Endothelial cell of umbilical vein (primary cell): Measurements from ENCODE around the gene MATN1. TPM values are rescaled to one million over a fixed set of nuclear protein-coding genes. Genes with fewer than 3 reads are reported as not detected.

Source experiments
- BruUV-seq: library from RNA; stranded (reverse); fragments of 400-500 nt; replicated peaks from 2 replicates; lab custom pipeline; 2021; lab: Mats Ljungman, UMichigan
- CTCF ChIA-PET: fragments of 300-600, 350-600 bp; sonication (Branson Sonifier 250); formaldehyde crosslinking; loops from one replicate; lab custom pipeline; 2021; ENCODE audit warnings: antibody characterized with exemption, inconsistent platforms; lab: Charles Lee
- POLR2A ChIA-PET: fragments of 300-600, 350-600 bp; sonication (Branson Sonifier 250); formaldehyde crosslinking; loops from one replicate; lab custom pipeline; 2021; ENCODE audit warnings: antibody characterized with exemption, inconsistent platforms; lab: Charles Lee
- DNase-seq: peaks from one replicate; pipeline ENCODE4 v3.0.0-alpha.2; 2011; ENCODE audit warnings: low read depth, low spot score
- FAIRE-seq: peaks from 2 replicates; lab custom pipeline; 2011; peaks lifted over from hg19 to GRCh38; lab: Jason Lieb, UNC
- H2AFZ ChIP-seq: 2 replicates; pipeline ENCODE4 v1.6.0; 2012; ENCODE audit warnings: low read depth, low read length, control low read depth, inconsistent platforms
- H3K27ac ChIP-seq: 2 replicates; pipeline ENCODE4 v1.5.1; 2011; ENCODE audit warnings: low read depth, mild to moderate bottlenecking, control low read depth, low read length, moderate library complexity; ENCODE audit not compliant: insufficient read depth
- H3K27me3 ChIP-seq, 2 experiments: 2 replicates each; pipeline versions ENCODE4 v1.6.0 to v1.6.1; 2011; ENCODE audit warnings: low read length in 2 of 2, mixed read lengths in 1 of 2; ENCODE audit not compliant: control insufficient read depth in 2 of 2, insufficient read depth in 2 of 2
- H3K36me3 ChIP-seq, 2 experiments: 2 replicates in 1 of 2; 3 replicates in 1 of 2; pipeline ENCODE4 v1.5.1; 2011; ENCODE audit warnings: low read length in 2 of 2, mild to moderate bottlenecking in 1 of 2, moderate library complexity in 1 of 2; ENCODE audit not compliant: control insufficient read depth in 2 of 2, insufficient read depth in 2 of 2; ENCODE audit errors: extremely low read depth in 1 of 2
- H3K4me1 ChIP-seq: 3 replicates; pipeline ENCODE4 v1.5.1; 2011; ENCODE audit warnings: mild to moderate bottlenecking, low read length; ENCODE audit not compliant: control insufficient read depth, insufficient read depth; ENCODE audit errors: extremely low read depth
- H3K4me2 ChIP-seq: 2 replicates; pipeline ENCODE4 v1.6.1; 2011; ENCODE audit warnings: low read length, control low read depth, mixed read lengths; ENCODE audit not compliant: insufficient read depth
- H3K4me3 ChIP-seq, 3 experiments: fragments of 200-600 bp in 1 of 3; sonication (generic), shearing (Covaris generic) in 1 of 3; replicated peaks in 1 of 3; 2 replicates each; pipeline ENCODE4 v1.5.1; 2011 to 2016; ENCODE audit warnings: control low read depth in 3 of 3, low read length in 3 of 3, mild to moderate bottlenecking in 2 of 3, inconsistent platforms in 1 of 3, low read depth in 1 of 3, moderate library complexity in 1 of 3; ENCODE audit not compliant: insufficient read depth in 1 of 3
- H3K79me2 ChIP-seq: 2 replicates; pipeline ENCODE4 v1.6.0; 2012; ENCODE audit warnings: low read length, inconsistent platforms; ENCODE audit not compliant: control insufficient read depth, insufficient read depth
- H3K9ac ChIP-seq: replicated peaks from 2 replicates; pipeline ENCODE3; 2011; ENCODE audit warnings: low read length, control low read depth; ENCODE audit not compliant: insufficient read depth; ENCODE audit errors: extremely low read depth
- H3K9me1 ChIP-seq: replicated peaks from 3 replicates; pipeline ENCODE4 v1.6.0; 2011; ENCODE audit warnings: mild to moderate bottlenecking, low read length; ENCODE audit not compliant: control insufficient read depth, insufficient read depth; ENCODE audit errors: extremely low read depth
- H3K9me3 ChIP-seq: replicated peaks from 2 replicates; pipeline ENCODE4 v1.5.1; 2012; ENCODE audit warnings: low read length, inconsistent platforms; ENCODE audit not compliant: control insufficient read depth, insufficient read depth
- H4K20me1 ChIP-seq: replicated peaks from 2 replicates; pipeline ENCODE3; 2011; ENCODE audit warnings: mild to moderate bottlenecking, low read length; ENCODE audit not compliant: control insufficient read depth, insufficient read depth; ENCODE audit errors: extremely low read depth
- EZH2 ChIP-seq: IDR thresholded peaks from 2 replicates; pipeline ENCODE4 v1.6.1; 2012; ENCODE audit warnings: borderline replicate concordance, low read depth, mild to moderate bottlenecking, moderate library complexity, low read length, inconsistent platforms; ENCODE audit not compliant: severe bottlenecking
- FOS ChIP-seq: IDR thresholded peaks from 2 replicates; pipeline ENCODE4 v1.6.1; 2011; ENCODE audit warnings: mild to moderate bottlenecking, low read length, moderate library complexity, borderline replicate concordance; ENCODE audit not compliant: insufficient read depth
- GATA2 ChIP-seq: IDR thresholded peaks from 2 replicates; pipeline ENCODE4 v1.7.0; 2011; ENCODE audit warnings: low read depth, mild to moderate bottlenecking, moderate library complexity, mixed read lengths, low read length; ENCODE audit not compliant: insufficient read length, insufficient read depth
- JUN ChIP-seq: IDR thresholded peaks from 2 replicates; pipeline ENCODE4 v1.6.1; 2011; ENCODE audit warnings: borderline replicate concordance, low read depth; ENCODE audit not compliant: insufficient read length, insufficient read depth
- MAX ChIP-seq: IDR thresholded peaks from 2 replicates; pipeline ENCODE4 v1.6.1; 2011; ENCODE audit not compliant: insufficient read depth, insufficient read length
- MYC ChIP-seq: IDR thresholded peaks from one replicate; pipeline ENCODE4 v1.6.1; 2011; ENCODE audit warnings: mild to moderate bottlenecking, low read depth, low read length
- POLR2A ChIP-seq: IDR thresholded peaks from 2 replicates; pipeline ENCODE4 v1.6.1; 2012; ENCODE audit warnings: low read depth, mild to moderate bottlenecking, control low read depth, low read length
- POLR2AphosphoS5 ChIP-seq: IDR thresholded peaks from 2 replicates; pipeline ENCODE4 v1.6.1; 2012; ENCODE audit warnings: low read depth, mild to moderate bottlenecking, control low read depth, low read length, moderate library complexity; ENCODE audit not compliant: insufficient read depth
- dilution Hi-C: fragments of 300-500 bp; cut with MboI; formaldehyde crosslinking; loops from one replicate; pipeline ENCODE4 v1.15.0; 2019; ENCODE audit warnings: low sequenced_read_pairs; ENCODE audit not compliant: extremely low pct_ligation_motif_present
- intact Hi-C: fragments of 100-400 bp; cut with micrococcal nuclease; formaldehyde crosslinking; loops from one replicate; pipeline ENCODE4 v1.10.0; 2022
- polyA plus RNA-seq, 4 experiments: library from polyadenylated mRNA; depleted of rRNA in 3 of 4; stranded (reverse) in 3 of 4; unstranded in 1 of 4; fragments of >200 nt; gene quantifications; 2 replicates each; pipeline versions ENCODE4 v1.2.1 to v1.2.3, GENCODE V29; 2011 to 2012; ENCODE audit warnings: missing spikeins in 1 of 4
- total RNA-seq: library from RNA; stranded (reverse); gene quantifications from 2 replicates; pipeline ENCODE4 v1.2.3, GENCODE V29; 2021
- TF ChIP-seq, protein P1 (sequence below), 2 donors: IDR thresholded peaks; 1 replicate in 1 of 2; 2 replicates in 1 of 2; pipeline ENCODE4 v1.5.1; 2011; ENCODE audit warnings: low read length in 2 of 2, mild to moderate bottlenecking in 2 of 2, moderate library complexity in 2 of 2, control low read depth in 1 of 2, inconsistent platforms in 1 of 2, low read depth in 1 of 2; ENCODE audit not compliant: insufficient read depth in 1 of 2; ENCODE audit errors: extremely low read depth in 1 of 2

MATN1 gene
- total and polyA plus RNA-seq, 2 donors (not counting 3 experiments of a cell fraction or from before 2014, with no cell fraction given), result 0.29 to 0.36 TPM

DNA sequence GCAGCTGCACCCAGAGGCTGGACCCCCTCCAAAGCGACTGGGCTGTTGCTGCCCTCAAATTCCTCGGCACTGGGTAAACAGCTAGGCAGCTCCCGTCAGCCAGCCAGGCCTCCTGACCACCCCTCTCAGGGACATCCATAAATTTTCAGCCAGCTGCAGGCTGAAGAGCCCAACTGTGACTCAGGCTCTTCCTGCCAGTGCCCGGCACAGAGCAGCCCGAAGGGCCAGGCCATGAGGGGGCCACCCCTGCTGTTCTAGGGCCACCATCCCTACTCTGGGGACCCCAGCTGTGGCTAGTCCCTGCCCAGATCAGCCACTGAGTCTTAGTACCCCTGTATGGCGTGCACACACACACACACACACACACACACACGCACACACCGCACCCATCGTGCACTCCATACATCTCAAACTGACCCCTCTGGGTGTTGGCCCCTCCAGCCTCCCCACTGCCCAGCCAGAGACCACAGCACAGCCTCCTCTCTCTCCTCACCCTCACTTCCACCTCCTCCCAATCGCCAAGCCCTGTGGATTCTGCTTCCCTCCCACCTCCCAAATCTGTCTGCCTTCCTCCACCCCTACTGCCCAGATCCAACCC is 40.4 kb upstream of the MATN1 start:
- Histone ChIP-seq H3K4me2 (no peak overlapping the region), H3K9me3 (no peaks in the 10 kb centered on the region), H3K9ac (no peak overlapping the region), H3K79me2 (no peaks in the 10 kb centered on the region), H3K27me3 (no peaks in the 10 kb centered on the region), H3K4me3 (no peak overlapping the region), H3K27ac (no peak overlapping the region), H4K20me1 (no peaks in the 10 kb centered on the region), H3K4me1 (no peaks in the 10 kb centered on the region), H3K9me1 (no peaks in the 10 kb centered on the region), H2AFZ (no peak overlapping the region), H3K36me3 (no peaks in the 10 kb centered on the region)
- DNase-seq, result peak; percentile 28
- FAIRE-seq, result no peak
- intact Hi-C loops, result loop anchor here (1.0 to 2.0 kb wide), 2 partner anchors 15 to 20 kb away; no protein-coding TSS in a partner anchor
- ChIA-PET POLR2A (no interaction called here), CTCF (interaction anchor here (1.6 to 1.8 kb wide), 2 partner anchors 9 to 16 kb away, joined by 4 to 7 read pairs; no protein-coding TSS in a partner anchor)
- BruUV-seq, result no TSS peak
- dilution Hi-C loops, result no loop called here
- TF ChIP-seq MYC, result no peak
- TF ChIP-seq JUN, result no peak
- no peak for TF ChIP-seq EZH2

DNA sequence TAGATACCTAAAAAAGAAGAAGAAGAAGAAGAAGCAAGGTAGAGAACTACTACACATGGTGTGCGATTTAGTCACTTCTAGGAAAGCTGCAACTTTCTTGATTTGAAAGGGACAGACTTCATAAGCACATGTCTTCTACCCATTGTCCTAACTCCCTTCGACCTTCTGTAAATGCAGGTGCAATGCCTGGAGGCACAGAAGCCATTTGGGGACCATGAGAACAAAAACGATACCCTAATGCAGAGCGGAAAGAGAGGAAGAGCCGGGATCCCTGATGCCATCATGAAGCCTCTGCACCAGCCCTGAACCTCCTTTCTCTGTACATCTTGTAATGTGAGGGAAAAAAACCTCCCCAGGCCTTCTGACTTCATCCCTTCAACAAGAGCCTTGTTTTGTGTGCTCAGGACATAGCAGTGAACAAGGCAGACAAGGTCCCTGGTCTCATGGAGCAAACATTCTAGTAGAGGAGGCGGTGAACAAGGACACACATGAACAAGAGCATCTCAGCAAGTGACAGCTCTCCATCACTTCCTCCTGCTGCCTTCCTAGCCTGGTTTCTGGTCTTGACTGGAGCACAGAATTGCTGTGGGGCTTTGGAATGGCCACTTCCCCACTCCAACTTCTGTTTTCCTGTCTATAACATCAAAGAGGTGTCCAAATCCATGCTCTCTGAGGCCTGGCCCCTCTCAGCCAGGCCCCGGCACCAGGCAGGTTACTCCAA is 39.7 kb upstream of the MATN1 start:
- Histone ChIP-seq H2AFZ (no peak overlapping the region), H3K9me3 (no peaks in the 10 kb centered on the region), H3K4me2 (no peak overlapping the region), H3K9me1 (no peaks in the 10 kb centered on the region), H3K79me2 (no peaks in the 10 kb centered on the region), H3K4me1 (peaks cover 2% of the 10 kb centered on the region), H3K4me3 (no peak overlapping the region), H3K9ac (no peak overlapping the region), H4K20me1 (no peaks in the 10 kb centered on the region), H3K36me3 (no peaks in the 10 kb centered on the region), H3K27me3 (no peaks in the 10 kb centered on the region), H3K27ac (no peak overlapping the region)
- TF ChIP-seq FOS (no peak), POLR2A (no peak), MYC (no peak), JUN (no peak), MAX (no peak), GATA2 (no peak), POLR2AphosphoS5 (no peak), EZH2 (no peak)
- TF ChIP-seq, protein P1, sequence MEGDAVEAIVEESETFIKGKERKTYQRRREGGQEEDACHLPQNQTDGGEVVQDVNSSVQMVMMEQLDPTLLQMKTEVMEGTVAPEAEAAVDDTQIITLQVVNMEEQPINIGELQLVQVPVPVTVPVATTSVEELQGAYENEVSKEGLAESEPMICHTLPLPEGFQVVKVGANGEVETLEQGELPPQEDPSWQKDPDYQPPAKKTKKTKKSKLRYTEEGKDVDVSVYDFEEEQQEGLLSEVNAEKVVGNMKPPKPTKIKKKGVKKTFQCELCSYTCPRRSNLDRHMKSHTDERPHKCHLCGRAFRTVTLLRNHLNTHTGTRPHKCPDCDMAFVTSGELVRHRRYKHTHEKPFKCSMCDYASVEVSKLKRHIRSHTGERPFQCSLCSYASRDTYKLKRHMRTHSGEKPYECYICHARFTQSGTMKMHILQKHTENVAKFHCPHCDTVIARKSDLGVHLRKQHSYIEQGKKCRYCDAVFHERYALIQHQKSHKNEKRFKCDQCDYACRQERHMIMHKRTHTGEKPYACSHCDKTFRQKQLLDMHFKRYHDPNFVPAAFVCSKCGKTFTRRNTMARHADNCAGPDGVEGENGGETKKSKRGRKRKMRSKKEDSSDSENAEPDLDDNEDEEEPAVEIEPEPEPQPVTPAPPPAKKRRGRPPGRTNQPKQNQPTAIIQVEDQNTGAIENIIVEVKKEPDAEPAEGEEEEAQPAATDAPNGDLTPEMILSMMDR (IDR thresholded peaks at IDR 0.05; ENCODE audit: extremely low read depth in 1 of 2, insufficient read depth in 1 of 2, low read depth in 1 of 2, low read length in 2 of 2), result no peak
- FAIRE-seq, result no peak
- POLR2A ChIA-PET, result no interaction called here
- BruUV-seq, result no TSS peak
- CTCF ChIA-PET, result interaction anchor here (1.6 to 1.8 kb wide), 2 partner anchors 9 to 17 kb away, joined by 4 to 7 read pairs; no protein-coding TSS in a partner anchor
- dilution Hi-C loops (no loop called here), intact Hi-C loops (loop anchor here (1.0 to 2.0 kb wide), 2 partner anchors 16 to 20 kb away; no protein-coding TSS in a partner anchor)
- DNase-seq, result no peak
